ENCODE results near the gene BAIAP2L1.

Gene BAIAP2L1

GRCh38 chr7:98284335-98285036, 116.4 kb downstream of the BAIAP2L1 start (continued):
- TF ChIP-seq ZNF747 (tag by site-specific recombination; IDR thresholded peaks at IDR 0.05), result no peak
- TF ChIP-seq ZNF211 (tag by site-specific recombination; IDR thresholded peaks at IDR 0.05; ENCODE audit: low read depth), result no peak
- no peak for TF ChIP-seq ZNF175 (tag by site-specific recombination; IDR thresholded peaks at IDR 0.05)
- TF ChIP-seq ZNF48 (tag by site-specific recombination; IDR thresholded peaks at IDR 0.05), result no peak
- no peak for TF ChIP-seq ZNF214 (tag by site-specific recombination; IDR thresholded peaks at IDR 0.05; ENCODE audit: borderline replicate concordance)
- TF ChIP-seq, protein P1, sequence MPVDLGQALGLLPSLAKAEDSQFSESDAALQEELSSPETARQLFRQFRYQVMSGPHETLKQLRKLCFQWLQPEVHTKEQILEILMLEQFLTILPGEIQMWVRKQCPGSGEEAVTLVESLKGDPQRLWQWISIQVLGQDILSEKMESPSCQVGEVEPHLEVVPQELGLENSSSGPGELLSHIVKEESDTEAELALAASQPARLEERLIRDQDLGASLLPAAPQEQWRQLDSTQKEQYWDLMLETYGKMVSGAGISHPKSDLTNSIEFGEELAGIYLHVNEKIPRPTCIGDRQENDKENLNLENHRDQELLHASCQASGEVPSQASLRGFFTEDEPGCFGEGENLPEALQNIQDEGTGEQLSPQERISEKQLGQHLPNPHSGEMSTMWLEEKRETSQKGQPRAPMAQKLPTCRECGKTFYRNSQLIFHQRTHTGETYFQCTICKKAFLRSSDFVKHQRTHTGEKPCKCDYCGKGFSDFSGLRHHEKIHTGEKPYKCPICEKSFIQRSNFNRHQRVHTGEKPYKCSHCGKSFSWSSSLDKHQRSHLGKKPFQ (tag by site-specific recombination; IDR thresholded peaks at IDR 0.05), result no peak
- TF ChIP-seq GLIS1 (tag by site-specific recombination; IDR thresholded peaks at IDR 0.05), result peak; percentile 90
- TF ChIP-seq ZNF324 (tag by site-specific recombination; IDR thresholded peaks at IDR 0.05), result no peak
- TF ChIP-seq ZNF658 (tag by site-specific recombination; IDR thresholded peaks at IDR 0.05), result no peak

DNA sequence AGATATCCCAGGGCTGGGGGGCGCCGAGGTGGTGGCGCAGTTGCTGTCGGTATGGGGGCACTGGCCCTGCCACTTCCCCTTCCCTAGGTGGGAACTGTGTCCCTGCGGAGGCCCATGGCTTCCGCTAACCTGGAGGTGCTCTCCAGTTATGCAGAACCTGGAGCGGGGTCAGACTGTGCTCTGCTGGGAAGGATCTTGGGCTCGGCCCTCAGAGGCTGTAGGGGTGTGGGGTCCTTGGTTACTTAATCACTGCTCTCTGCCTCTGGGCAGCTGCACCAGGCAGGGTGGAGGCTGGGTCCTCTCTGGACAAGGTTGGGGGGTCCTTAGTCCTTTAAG, 117.0 kb downstream of the BAIAP2L1 start:
- ChIA-PET CTCF (interaction anchor here (1.0 to 1.5 kb wide), 2 partner anchors 10 to 117 kb away, joined by 3 to 8 read pairs; partner anchors contain the start of gene BAIAP2L1), POLR2A (no interaction called here)
- Histone ChIP-seq H3K4me3 (ENCODE audit: low read depth, low read length) (no peak overlapping the region), H3K9me3 (ENCODE audit: control insufficient read depth, insufficient read depth, low read depth, low read length) (no peaks in the 10 kb centered on the region), H3K27ac (ENCODE audit: extremely low read depth, low read depth, low read length) (no peak overlapping the region), H3K4me1 (ENCODE audit: control insufficient read depth, insufficient read depth, low read length) (peaks cover 12% of the 10 kb centered on the region), H3K36me3 (ENCODE audit: control insufficient read depth in 2 of 2, insufficient read depth in 1 of 2, low read length in 2 of 2) (peaks cover 0 to 42% of the 10 kb centered on the region in 2 experiments; a peak in 2 of 3 replicates)
- TF ChIP-seq ZNF335 (tag by site-specific recombination; conservative IDR thresholded peaks at IDR 0.05) (no peak), GLIS2 (tag by site-specific recombination; IDR thresholded peaks at IDR 0.05) (peak; percentile 37; the same call in 1 of the 2 replicates)

- Histone ChIP-seq H3K9me3 (ENCODE audit: control insufficient read depth, insufficient read depth, low read depth, low read length) (no peaks in the 10 kb centered on the region), H3K4me1 (ENCODE audit: control insufficient read depth, insufficient read depth, low read length) (peaks cover 12% of the 10 kb centered on the region), H3K27ac (ENCODE audit: extremely low read depth, low read depth, low read length) (no peak overlapping the region), H3K4me3 (ENCODE audit: low read depth, low read length) (no peak overlapping the region), H3K36me3 (ENCODE audit: control insufficient read depth in 2 of 2, insufficient read depth in 1 of 2, low read length in 2 of 2) (peaks cover 0 to 37% of the 10 kb centered on the region in 2 experiments; a peak in 1 of 3 replicates)
- TF ChIP-seq ZNF510 (tag by site-specific recombination; IDR thresholded peaks at IDR 0.05; ENCODE audit: insufficient replicate concordance), result no peak
- TF ChIP-seq ZNF776 (tag by site-specific recombination; IDR thresholded peaks at IDR 0.05; ENCODE audit: borderline replicate concordance), result no peak
- TF ChIP-seq, protein P2, sequence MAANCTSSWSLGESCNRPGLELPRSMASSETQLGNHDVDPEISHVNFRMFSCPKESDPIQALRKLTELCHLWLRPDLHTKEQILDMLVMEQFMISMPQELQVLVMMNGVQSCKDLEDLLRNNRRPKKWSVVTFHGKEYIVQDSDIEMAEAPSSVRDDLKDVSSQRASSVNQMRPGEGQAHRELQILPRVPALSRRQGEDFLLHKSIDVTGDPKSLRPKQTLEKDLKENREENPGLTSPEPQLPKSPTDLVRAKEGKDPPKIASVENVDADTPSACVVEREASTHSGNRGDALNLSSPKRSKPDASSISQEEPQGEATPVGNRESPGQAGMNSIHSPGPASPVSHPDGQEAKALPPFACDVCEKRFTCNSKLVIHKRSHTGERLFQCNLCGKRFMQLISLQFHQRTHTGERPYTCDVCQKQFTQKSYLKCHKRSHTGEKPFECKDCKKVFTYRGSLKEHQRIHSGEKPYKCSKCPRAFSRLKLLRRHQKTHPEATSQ (tag by site-specific recombination; IDR thresholded peaks at IDR 0.05), result no peak
- no peak for TF ChIP-seq ZNF121 (tag by site-specific recombination; IDR thresholded peaks at IDR 0.05)
- no peak for TF ChIP-seq ZSCAN23 (tag by site-specific recombination; IDR thresholded peaks at IDR 0.05)
- TF ChIP-seq ZNF391 (tag by site-specific recombination; IDR thresholded peaks at IDR 0.05; ENCODE audit: borderline replicate concordance, low read depth), result no peak
- TF ChIP-seq ZNF184 (tag by site-specific recombination; IDR thresholded peaks at IDR 0.05), result no peak
- POLR2A ChIA-PET, result no interaction called here
- CTCF ChIA-PET, result interaction anchor here (0.7 to 1.5 kb wide), 3 partner anchors 11 to 133 kb away, joined by 3 to 8 read pairs (median 3); partner anchors contain the start of gene BAIAP2L1
Observed at GRCh38 chr7:98283127-98283886, 117.6 kb downstream of the BAIAP2L1 start.
